Umbilical cord (tissue), 2 donors: ENCODE measurements around the gene KCNA10. TPM values are rescaled to one million over a fixed set of nuclear protein-coding genes. Genes with fewer than 3 reads are reported as not detected.
"Not testable (repeated sequence)": the region's sequence is repeated elsewhere in the genome, so short reads cannot be mapped to it uniquely, and the experiment has no call there.

ENCODE experiments used
- DNase-seq: peaks from one replicate; pipeline ENCODE4 v3.0.0-alpha.2; 2015; ENCODE audit warnings: low spot score
- total RNA-seq: library from RNA; depleted of rRNA; stranded (reverse); fragments of >200 nt; gene quantifications from one replicate; pipeline ENCODE4 v1.2.3, GENCODE V29; 2014; ENCODE audit warnings: low replicate concordance; ENCODE audit not compliant: insufficient read depth

KCNA10 gene
- total RNA-seq, 1 donor from 2014 or later, result not detected

DNA sequence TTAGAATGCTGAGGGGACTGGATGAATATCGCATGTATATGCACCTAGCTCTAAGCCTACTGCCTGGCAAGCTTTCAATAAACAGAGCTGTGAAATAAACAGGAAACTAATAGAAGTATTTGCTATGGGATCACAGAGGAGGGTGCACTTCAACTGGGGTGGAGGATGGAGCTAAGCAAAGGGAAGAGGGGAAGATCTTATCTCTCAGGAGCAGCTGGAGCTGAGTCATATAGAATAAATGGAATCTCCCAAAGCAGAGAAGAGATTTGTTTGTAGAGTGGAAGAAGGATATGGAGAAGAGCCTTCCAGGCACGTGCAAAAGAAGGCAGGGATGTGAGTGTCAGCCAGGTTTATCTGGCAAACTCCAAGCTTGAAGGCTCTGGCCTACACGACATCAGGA is 17.0 kb upstream of the KCNA10 start:
- DNase-seq, result peak; percentile 6

DNA sequence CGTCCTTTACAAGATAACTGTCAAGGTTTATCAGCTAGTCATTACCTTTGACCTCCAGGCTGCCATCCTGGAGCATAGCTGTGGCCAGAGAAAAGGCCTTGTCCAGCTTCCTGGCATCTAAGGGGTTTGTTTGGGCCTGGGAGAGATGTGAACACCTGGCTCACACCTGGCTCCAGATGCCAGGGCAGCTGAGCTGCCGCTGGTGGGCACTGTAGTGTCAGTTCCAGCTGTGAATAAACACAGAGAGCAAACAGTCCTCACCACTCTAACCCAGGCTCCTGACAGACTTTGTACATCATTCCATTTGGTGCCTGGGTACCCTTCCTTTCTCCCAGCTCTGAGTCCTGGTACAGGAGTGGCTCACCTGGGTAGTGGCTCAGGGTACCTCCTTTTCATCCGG is 14.3 kb upstream of the KCNA10 start:
- no peak for DNase-seq

DNA sequence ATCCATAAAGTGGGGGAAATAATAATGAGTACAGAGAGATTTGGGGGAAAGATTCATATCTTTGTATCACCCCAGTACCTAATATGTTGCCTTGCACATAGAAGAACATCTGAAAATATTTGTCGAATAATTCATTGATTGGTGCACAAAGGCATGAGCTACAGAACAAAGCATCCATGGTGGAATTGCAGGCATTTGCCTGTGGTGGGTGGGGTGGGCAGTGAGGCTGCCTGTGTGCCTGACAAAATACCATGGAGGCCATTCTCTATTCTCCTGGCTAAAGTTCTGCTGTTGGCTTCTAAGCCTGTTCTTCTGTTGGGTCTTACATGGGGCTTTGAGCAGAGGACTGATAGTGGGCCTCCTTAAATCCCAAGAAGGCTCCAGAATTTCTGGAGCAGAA is 10.0 kb upstream of the KCNA10 start:
- DNase-seq, result peak; percentile 14

DNA sequence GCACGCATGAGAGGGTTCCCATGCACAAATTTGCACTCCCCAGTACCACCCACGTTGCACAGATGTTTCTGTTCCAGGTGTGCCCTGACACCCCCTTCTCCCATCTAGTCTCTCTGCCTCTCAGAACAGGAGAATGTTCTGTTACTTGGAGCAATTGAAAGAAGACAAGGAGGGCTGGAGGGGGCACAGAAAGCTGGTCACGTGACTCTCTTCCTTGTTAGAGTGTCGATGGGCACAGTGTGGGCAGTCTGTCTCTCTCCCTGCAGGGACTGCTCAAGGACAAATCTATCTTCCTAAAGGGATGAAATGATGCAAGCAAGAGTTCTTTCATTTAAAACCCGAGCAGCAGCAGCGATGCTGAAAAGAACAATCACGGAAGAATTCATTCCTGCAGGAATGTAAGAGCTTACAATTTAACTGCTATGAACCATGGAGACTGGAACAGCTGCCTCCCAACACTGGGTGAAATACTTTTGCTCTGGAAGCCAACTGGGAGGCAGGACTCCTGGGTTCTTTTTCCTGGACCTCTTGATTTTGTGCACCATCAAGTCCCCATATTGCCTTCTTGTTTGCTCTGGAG is 7.3 kb upstream of the KCNA10 start:
- DNase-seq, result no peak

DNA sequence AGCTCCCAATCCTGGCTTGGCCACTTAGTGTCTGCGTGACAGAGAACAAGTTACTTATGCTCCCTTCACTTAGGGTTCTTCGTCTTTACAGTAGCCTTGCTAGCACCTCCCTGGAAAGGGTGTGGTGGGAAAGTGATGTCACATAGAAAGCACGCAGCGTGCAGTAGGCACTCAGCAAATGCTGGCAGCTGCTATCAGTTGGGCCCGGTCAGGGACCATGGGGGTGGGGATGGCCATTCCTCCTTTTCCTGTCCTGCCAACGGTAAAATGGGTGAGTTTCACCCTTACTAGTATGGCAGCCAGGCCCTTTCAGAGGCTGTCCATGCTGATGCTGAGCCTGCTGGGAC is 6.2 kb upstream of the KCNA10 start:
- DNase-seq, result no peak

DNA sequence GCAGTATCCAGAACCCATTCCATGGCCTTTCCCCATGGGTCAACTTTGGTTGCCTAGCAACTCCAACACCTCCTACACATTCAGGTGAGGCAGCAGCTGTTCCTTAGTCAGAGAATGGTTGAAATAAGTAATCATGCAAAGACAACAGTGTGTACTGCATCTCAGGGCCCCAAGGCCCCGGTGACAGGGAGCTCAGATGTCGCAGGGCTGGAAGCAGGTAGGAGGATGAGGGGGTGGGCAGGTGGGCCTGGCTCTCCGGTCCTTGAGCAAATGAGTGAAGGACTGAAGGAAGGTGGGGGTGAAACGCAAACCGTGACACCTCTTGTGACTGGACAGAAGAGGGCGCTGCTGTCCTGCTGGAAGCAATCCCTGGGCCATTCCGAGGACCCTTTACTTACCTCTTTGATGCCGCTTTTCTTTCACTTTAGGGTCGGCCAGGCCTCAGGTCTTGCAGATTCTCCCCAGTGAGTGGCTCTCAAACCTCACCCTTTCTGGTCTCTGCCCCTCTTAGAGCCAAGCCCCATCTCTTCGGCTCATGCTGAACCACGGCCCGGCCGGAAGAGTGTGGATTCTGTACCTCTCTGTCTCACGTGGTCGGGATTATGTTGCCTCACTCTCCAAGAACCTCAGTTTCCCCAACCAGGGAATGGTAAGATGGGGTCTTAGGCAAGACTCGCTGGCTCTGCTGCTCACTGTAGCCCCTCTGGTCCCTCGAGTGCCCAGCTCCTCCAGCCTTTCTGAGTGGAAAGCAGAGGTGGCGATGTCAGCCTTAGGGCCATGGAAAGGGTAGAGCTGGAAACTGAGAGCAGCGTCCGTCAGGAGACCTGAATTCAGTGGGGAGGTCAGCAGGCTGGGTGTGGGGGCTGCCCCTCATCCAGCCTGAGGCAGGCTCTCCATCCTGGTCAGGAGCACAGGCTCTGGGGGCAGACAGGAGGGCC is 5.6 kb upstream of the KCNA10 start:
- DNase-seq, result peak; percentile 22

DNA sequence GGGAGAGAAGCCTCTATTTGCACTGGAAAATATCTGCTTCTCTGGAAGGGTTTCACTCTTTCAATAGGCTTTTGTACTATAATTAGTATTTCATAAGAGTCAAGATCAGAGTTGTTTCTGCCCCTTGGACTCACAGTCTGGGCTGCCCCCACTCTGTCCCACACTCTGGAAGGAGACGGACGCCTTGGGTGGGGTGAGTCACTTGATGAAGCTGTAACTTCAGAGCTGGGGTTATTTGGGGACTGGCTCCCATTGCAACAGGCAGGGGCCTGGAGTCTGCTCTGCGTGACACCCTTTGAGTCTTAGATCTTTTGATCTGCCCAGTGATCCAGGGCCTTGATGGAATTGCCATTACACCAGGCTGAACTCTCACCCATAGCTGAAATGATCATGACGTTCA is 4.0 kb upstream of the KCNA10 start:
- no peak for DNase-seq

DNA sequence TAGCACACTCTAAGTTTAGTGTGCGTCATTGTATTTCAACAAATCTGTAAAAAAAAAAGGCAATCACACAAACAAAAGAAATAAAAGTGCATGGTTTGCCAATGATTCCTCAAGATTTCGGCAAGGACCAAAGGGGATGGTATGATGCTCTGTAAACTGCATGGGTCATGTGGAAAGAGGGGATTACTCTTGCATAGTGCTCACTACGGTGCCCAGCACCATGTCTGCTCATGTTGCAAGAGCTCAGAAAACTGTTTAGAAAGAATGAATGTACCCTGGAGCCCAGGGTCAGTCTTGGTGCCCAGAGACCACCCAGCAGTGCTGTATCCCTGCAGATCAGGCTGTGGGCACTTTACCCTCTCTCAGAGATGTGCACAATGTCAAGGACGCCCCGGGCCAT is 3.6 kb upstream of the KCNA10 start:
- DNase-seq, result no peak

DNA sequence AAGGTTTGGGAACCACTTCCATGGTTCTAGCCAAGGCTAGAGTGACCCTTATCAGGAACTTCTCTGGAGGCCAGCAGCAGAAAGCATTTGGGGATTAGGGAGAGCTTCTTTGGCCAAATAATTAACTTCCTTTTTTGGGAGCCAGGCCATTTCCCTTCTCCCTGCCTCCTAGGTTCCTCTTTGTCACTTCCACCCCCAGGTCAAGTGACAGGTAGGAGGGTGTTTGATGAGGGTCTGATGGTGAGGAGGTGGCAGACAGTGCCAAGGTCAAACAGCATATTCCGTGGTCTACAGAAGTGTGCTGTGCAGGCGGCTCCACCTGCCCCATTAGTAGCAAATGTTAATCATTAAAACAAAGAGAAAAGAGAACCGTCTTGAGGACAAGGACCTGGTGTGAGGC is 1.9 kb upstream of the KCNA10 start:
- no peak for DNase-seq

DNA sequence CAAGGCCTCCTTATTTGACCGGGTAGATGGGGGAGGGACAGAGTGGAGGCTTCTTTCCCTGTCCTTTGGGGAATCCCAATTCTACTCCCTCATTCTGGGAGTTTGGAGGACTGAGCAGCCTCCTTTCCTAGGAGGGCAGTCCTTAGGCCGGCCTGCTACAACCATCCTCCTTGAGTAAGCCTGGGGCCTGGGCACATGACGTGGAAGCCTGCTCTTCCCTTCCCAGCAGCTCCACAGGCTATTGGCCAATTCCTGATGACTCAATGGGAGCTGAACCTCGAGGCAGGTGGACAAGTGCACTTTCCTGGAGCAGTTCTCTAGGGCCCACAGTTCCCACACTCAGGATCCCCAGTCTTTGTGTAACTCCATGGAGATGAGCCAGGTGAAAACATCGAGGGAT is 3.1 kb downstream of the KCNA10 start:
- no peak for DNase-seq

DNA sequence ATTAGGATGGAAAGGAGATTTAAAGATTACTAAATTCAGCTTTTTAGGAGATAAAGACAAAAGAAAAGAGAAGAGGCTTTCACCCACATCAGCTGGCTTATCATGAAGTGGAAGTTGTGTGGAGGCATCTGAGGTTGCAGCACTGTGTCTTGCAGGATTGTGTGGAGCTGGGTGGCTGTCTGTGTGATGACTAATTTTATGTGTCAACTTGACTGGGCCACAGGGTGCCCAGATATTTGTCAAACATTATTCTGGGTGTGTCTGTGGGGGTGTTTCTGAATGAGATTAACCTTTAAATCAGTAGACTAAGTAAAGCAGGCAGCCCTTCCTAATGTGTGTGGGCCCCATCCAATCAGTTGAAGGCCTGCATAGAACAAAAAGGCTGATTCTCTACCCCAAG is 3.9 kb downstream of the KCNA10 start:
- DNase-seq, result no peak

DNA sequence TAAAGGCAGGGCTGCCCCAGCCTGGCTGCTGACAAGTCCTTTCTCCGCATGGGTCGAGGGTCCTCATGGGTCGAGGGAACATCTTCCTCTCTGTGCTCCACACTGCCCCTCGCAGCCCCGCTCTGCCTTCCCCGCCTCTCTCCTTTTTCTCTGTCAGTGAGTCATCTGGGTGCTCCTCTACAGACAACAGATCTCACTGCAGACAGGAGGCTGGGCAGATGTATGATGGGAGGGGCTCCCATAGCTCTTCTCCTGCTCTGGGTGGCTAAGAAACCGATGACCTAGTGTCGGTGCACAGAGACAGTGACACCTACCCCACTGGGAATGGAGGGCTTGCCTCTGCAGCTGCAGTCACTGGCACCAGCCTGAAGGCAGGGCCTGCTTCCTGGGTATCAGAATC is 5.5 kb downstream of the KCNA10 start:
- DNase-seq, result peak; percentile 63

DNA sequence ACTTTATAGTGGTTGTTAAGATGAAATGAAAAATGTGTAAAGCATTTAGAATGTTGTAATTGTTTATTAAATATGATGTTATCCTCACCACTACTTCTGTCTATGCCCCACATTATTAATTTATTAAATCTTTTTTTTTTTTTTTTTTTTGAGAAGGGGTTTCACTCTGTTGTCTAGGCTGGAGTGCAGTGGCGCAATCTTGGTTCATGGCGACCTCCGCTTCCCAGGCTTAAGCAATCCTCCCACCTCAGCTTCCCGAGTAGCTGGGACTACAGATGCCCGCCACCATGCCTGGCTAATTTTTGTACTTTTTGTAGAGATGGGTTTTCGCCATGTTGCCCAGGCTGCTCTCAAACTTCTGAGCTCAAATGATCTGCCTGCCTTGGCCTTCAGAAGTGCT is 7.5 kb downstream of the KCNA10 start:
- DNase-seq, result no peak

DNA sequence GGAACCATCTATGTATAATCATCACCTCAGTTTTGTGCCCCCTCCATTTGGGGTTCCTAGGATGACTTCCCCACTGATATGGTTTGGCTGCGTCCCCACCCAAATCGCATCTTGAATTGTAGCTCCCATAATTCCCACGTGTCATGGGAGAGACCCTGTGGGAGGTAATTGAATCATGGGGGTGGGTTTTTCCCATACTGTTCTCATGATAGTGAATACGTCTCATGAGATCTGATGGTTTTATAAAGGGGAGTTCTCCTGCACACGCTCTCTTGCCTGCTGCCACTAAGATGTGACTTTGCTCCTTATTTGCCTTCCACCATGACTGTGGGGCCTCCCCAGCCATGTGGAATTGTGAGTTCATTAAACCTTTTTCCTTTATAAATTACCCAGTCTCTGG is 8.1 kb downstream of the KCNA10 start:
- DNase-seq, result not testable (repeated sequence)

DNA sequence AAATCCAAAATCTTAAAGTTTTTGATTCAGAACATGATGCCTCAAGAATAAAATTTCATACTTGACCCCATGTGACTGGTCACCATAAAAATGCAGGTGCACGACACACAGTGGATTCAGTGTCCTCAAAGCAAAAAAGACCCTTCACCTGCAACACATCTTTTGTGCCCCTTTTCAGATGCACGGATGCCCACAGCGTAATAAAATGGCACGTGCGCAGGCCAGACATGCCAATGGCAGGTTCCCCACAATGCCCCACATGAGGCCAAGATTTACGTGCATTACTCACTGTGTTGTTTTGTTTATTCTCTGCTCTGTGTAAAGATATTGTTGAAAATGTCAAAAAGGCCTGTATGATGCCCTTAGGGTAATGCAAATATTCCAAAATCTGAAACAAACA is 9.3 kb downstream of the KCNA10 start:
- DNase-seq, result no peak

DNA sequence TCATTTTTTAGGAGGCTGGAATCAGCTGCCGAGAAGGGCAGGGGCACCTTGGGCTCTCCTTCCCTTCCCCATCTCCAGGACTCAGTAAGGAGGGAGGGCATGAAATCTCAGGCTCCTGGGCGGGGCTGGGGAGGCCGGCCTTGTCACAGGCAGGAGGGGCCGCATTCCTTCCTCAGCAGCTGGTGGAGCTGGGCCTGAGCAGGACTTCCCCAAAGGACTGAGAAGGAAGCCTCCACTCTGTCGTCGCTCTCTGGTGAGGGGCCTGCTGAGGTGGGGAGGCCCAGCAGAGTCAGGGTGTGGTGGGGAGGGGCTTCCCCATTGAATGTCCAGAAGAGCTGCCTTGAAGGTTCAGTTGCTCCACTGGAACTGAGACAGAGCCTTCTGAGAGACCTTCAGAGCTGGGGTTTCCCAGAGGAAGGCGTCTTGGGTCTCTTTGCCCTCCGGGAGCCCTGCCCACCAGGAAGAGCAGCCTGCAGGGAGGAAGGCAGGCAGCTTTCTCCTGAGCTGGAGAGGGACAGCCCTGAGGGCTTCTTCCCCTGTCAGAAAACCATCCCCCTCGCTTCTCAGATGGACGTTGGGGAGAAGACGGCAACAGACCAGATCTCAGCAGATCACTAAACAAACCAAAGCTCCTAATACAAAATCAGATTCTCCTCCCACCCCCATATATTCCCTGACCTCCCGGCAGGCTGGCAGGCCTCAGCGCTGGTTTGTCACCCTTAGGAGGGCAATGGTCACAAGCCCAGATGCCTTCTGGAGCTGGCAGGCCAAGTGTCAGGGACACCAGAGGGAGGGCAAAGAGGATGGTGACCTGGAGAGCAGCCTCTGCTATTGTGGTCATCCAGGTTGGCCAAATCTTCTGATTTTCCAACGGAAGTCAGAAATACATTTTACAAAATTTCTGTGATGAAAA is 10.7 kb downstream of the KCNA10 start:
- DNase-seq, result peak; percentile 87

DNA sequence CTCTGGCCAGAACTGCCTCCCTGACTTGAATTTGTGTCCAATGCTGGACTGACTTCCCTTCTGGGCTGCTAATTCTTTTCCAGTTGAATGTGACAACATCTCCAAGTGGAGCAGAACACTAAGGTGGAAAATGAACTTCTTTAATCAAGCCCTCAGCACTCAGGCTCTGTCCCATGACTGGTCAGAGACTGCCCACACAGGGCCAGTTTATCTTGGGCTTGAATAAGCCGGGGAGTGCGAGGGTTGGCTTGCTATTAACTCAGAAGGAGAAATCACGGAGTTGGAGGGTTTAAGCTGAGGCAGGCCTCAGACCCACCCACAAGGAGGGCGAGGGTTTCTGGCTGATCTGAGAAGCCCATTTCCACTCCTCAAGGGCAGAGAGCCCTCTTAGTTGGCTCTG is 12.4 kb downstream of the KCNA10 start:
- DNase-seq, result no peak

DNA sequence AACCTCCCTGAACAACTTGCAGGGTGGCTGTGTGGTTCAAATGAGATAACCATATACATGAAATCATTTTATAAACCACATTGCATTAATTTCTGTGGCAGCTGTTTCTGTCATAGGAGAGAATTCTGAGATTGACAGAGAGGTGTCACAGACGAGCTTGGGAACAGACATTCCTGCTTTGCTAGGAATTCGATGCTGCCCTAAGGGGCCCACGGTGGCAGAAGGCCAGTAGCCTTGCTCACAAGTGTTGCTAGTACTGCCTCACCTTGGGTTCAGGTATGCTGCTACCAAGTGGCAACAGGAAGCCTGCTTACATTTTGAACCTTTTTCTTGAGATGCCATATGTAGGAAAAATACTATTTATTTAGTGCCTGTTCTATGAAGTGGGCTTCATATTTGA is 13.4 kb downstream of the KCNA10 start:
- DNase-seq, result no peak

DNA sequence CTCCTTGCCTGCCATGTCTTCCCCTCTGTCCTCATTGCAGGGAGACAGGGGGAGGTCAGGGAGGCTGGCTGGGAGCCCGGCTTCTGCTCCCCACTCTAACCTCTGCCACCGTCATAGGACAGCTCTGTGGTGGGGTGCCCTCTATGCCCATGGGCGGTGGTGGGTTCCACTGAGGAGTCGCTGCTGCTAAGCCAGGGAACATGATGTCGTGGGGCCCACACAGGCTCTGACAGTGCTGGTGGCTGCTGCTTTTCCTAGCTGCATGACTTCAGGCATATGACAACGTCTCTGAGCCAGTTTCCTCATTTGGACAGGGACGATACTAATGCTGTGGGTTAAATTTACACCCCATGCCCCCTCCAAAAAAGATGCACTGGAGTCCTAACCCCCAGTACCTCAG is 14.7 kb downstream of the KCNA10 start:
- no peak for DNase-seq

DNA sequence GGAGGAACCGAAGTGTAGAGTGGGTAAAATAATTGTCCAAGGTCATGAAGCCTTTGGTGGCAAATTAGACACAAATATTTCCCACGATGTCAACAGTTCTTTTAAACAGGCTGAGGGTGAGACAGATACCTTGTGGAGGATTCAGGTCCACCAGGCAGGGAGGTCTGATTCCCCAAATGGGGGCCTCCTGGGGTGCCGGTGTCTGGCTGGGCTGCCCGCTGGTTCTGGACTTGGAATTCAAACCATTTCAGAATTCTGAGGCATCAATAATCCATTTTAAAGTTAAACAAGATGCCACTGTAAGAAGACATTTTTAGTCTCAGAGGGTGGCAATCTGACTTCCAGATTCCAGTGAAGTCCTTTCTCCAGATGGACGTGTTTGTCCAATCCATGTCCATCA is 15.5 kb downstream of the KCNA10 start:
- no peak for DNase-seq

DNA sequence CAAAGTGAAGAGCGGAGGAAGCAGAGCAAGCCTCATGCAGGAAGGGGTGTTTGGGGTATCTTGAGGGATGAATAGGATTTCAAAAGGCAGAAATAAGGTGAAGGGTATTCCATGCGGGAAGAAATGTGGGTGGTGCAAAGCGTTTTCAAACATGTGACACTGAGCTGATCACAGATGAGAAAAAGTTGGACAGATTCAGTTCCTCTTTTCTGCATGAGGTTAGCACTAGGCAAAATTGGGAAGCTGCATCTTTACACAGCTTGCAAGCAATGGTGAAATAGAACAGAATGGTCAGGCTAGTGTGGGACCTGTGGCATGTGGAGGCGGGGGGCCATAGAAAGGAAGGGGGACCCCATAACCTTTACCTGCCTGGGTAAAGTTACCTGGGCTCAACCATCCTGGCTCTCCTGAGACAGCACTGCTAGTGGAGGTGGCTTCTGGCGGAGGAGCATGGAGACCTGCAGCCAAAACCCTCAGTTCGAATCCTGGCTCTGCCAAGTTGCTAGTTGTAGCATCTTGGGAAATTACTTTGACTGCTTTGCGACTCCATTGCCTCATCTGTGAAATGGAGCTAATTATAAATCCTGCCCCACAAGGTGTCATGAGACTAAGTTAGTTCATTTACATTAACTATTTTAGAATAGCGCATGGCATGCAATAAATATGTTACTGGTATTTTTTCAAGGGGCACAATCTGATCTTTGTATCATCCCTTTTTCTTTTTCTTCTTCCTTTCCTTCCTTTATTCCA is 16.4 kb downstream of the KCNA10 start:
- no peak for DNase-seq
